ENCODE measurements around the gene DBNL.

DNA sequence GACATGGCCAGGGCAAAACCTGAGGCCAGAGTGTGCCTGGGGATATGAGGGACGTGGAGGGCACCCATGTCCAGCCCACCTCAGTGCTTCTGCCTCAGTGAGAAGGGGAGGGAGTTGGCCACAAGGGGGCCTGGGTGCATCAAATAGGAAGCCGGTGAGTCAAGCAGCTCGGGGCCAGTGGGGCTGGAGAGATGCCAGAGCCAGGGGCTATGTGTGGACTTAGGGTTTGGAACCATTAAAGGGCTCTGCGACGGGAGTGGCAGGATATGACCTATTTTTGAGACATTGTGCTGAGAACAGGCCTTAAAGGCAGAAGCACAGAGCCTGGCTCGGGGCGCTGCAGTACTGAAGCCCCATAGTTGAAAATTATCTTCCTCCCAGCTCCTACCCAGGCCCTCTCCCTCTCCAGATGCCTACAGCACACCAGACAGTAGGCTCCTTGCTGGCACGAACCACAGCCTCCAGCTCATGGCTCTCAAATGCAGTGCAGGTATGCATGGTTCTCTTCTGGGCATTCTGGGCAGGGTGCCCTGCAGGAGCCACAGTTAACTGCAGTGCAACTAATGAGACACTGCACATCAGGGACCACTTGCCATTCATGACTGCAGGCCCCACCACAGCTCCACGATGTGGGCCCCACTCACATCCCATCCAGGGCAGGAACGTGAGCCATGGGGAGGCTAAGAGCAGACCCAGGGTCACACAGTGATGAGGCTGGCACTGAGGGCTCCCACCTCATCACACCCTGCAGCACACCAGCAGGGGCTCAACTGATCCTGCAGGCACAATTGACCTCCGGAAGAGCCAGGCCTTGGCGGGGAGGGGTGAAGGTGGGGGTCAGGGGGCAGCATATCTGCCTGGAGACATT is 28.1 kb downstream of the DBNL start:
- TF ChIP-seq, protein P1, sequence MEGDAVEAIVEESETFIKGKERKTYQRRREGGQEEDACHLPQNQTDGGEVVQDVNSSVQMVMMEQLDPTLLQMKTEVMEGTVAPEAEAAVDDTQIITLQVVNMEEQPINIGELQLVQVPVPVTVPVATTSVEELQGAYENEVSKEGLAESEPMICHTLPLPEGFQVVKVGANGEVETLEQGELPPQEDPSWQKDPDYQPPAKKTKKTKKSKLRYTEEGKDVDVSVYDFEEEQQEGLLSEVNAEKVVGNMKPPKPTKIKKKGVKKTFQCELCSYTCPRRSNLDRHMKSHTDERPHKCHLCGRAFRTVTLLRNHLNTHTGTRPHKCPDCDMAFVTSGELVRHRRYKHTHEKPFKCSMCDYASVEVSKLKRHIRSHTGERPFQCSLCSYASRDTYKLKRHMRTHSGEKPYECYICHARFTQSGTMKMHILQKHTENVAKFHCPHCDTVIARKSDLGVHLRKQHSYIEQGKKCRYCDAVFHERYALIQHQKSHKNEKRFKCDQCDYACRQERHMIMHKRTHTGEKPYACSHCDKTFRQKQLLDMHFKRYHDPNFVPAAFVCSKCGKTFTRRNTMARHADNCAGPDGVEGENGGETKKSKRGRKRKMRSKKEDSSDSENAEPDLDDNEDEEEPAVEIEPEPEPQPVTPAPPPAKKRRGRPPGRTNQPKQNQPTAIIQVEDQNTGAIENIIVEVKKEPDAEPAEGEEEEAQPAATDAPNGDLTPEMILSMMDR (IDR thresholded peaks at IDR 0.05), result peak in 5 of 6 experiments; percentile 24 to 51 (median 38)
- TF ChIP-seq POLR2A (IDR thresholded peaks at IDR 0.05), result no peak
